ENCODE data around the gene SCYGR7.

Gene SCYGR7

DNA sequence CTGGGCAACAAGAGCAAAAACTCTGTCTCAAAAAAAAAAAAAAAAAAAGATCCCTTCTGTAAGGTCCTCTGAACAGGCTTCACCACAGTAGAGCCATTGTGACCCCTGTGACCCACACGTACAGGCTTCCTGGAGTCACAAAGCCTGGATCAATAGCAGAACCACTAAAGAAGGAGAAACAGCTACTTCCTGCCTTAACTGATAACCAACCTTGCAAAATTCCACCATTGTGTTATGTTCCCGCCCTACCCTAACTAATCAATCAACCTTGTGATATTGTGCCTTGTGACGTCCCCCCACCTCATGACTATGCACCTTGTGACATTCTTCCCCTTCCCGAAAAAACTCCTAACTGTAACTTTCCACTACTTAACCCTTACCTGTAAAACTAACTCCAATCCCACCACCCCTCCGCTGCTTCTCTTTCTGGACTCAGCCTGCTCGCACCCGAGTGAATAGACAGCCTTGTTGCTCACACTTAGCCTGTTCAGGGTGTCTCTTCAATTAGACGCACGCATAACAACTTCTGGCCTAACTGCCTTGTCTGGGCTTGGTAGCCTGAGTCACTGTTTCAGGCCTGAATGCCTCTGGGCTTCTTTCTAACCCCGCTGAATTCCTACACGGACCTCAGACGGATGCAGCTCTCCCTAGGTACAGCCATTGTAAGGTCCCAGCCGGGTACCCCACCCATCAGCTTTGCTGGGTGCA is 31.4 kb downstream of the SCYGR7 start:
- no peak for DNase-seq (ENCODE audit: low spot score)

DNA sequence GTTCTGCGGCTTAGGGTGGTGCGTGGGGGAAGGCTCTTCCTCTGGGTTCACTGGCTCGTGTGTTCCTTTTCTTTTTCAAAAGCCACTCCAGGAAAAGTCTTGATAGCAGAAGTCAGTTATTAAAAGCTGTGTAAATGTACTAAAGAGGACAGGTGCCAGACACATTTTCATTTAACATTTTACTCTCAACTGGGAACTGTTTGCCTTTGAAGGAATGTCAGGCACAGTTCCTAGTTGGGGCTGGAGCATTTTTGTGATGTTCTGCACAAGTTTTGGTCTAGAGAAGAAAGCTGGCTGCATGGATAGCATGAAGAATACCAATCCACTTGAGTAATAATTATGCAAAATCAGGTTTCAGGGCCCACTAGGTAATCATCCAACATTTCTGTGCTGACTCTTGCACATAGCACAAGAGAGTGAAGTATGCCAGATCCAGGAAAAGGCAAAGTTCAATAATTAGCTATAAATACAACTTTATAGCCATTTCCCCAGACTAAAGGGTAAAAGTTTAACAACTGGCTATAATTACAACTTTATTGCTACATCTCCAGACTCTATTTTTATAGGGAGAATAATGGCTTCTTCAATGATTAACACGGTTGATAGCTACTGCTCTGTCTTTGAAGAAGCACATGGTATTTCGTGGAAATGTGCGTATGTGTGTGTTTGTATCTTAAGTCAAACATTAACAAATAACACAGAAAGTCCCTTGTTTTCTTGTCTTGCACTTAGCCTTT is 33.8 kb downstream of the SCYGR7 start:
- DNase-seq (ENCODE audit: low spot score), result no peak

DNA sequence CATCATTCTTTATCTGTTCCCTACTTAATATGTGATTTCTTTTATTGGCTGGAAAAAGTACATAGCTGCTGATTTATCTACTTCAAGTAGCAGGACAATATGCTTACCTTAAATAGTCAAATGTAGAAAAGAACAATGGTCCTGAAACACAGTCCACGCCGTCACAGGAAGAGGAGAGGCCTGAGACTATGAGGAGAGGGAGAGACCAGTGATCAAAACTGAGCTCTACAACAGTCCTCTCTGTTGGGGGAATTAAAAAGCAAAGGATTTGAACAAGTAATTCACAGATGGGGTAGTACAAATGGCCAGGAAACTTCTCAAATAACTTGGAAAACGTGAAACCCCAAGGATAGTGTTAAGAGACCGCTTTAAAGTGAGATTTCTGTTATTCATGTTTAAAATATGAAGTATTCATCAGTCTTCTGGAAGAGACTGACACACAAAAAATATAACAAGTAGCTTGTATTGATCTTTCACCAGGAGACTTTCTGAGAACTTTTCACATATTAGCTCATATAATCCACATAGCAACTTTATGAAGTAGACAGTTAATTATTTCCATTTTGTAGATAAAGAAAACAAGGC is 37.7 kb downstream of the SCYGR7 start:
- DNase-seq (ENCODE audit: low spot score), result no peak

DNA sequence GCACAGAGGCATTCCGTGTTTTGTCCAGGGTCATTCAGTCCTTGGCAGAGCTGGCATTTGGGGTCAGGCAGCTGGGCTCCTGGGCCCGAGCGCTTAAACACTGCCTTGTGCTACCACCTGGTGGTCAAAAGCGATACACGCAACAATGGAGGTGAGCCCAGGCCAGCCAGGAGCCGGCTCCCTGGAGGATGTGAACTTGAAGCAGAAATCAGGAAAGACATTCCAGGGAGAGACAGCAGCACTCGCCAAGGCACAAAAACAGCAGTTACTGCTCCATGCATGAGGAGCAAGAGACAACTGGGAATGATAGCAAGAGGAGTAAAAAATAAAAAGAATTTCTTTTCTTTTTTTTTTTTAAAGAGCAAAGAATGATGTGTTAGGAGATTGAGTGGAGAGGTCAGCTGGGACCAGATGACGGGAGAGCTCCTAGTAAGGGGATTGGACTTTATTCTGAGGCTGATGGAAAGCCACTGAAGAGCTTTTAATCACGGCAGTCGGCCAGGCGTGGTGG is 38.3 kb downstream of the SCYGR7 start:
- peak; percentile 72 for DNase-seq (ENCODE audit: low spot score)

DNA sequence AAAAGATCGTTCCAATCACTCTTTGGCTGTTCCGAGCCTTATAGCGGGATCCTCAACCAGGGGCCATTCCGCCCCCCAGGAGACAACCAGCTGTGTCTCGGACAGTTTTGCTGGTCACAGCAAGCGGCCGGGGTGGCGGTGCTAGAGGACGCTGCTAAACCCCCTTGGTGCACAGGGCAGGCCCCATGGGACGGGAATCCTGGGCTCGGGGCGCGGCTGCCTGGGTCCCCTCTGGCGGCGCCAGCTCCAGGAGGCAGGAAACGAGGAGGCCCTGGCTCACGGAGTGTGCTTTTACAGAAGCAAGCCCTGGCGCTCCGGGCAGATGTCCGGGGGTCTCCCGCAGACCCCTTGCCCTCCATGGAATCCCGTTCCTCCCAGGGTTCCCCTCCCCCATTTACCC is 39.7 kb downstream of the SCYGR7 start:
- DNase-seq (ENCODE audit: low spot score), result no peak

DNA sequence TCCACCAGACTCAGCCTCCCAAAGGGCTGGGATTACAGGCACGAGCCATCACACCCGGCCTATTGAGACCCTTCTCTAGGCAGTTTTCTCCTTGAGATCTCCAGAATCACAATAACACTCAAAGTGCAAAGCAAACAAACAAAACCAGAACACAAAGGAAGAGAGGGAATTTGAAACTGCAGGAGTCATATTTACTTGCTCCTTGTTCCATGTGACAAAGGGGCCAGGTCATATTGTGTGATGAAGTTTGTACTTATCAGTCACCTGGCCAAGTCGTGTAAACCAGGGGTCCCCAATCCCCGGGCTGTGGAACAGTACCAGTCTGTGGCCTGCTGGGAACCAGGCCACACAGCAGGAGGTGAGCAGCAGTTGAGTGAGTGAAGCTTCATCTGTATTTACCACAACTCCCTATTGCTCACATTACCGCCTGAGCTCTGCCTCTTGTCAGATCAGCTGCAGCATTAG is 44.1 kb downstream of the SCYGR7 start:
- no peak for DNase-seq (ENCODE audit: low spot score)

DNA sequence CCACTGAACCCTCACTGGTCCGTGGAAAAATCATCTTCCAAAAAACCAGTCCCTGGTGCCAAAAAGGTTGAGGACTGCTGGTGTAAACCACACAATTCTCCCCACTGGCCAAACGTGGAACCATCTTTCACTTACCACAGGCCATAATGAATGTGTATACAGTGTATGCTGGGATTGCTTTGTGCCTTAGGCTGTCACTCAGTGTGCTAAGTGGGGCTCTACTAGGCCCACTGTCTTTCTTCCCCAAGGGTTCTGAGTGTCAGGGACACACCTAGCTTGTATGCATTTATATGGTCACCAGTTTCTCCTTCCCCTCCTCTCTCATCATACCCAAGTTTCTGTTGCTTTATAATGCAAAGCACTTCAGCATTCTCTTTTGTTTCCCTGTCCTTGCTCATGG is 44.8 kb downstream of the SCYGR7 start:
- DNase-seq (ENCODE audit: low spot score), result no peak

DNA sequence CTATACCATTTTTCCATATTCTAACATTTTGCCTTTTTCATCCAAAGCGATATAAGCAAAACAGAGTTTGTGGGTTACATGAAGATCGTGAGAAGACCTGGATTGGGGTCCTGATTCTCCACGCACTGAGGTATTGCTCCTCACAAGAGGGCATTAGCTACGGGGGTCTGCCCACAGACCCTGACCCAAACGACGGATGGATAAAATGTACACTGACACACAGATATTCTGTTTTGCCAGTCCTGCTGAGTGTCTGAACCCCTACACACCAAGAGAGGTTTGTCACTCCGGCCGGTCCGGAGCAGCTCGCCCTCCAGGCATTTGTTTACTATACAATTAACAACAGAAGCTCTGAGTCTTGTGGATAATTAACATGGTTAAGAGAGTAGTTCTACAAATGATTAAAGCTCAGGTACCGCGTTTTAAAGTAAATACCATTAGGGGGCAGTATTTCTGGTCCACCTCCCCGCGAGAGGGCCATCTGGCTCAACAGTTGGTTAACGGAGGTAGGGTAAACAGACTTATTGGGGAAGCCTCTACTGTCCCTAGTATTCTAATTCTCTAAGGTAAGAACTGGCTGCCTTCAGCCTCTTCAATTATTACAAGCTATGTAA is 46.0 kb downstream of the SCYGR7 start:
- no peak for DNase-seq (ENCODE audit: low spot score)

DNA sequence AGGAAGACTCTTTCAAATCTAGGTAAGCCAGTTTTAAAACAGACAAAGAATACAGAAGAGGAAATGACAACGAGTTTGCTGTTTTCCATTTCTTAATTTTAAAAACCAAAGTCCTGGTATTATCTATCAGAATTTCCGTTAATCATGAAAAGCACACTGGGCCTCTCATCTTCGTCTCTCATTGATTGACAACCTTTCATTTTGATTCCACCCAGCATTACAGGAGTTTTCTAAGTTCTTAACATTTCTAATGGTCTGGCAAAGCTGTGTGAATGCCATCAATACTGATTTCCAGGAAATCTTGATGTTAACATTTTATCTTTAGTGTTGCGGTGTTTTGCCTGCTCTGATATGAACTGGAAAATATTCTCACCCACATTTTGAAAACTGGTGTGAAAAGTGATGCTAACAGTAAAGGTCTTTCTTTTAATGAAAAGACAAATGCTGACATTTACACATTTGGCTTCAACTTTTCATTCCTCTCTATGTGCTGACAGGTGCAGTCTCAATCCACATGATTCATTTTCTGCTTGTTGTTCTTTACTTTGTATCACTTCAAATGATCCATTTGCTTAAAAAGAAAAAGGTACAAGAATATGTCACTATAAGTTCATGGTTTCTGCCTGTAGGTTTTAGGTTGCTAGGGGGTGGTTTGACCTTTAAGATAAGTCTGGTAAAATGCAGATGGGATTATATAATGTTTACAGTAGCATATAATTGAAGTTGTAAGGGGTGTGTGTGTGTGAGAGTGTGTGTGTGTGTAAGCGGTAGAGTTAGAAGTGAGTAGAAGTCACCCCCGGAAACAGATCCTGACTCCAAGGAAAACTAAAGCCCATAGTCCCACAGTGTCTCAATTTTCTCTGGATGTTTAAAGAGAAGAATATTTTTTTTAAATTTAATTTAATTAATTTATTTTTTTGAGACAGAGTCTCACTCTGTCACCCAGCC is 47.0 kb downstream of the SCYGR7 start:
- no peak for DNase-seq (ENCODE audit: low spot score)

Measured in cerebellar cortex (tissue), 1 donor.